H7 (cell line): Measurements from ENCODE around the gene CBR4. TPM values are rescaled to one million over a fixed set of nuclear protein-coding genes. Genes with fewer than 3 reads are reported as not detected.
"Not testable (repeated sequence)": the region's sequence is repeated elsewhere in the genome, so short reads cannot be mapped to it uniquely, and the experiment has no call there.

ENCODE experiments used
- DNase-seq: peaks from one replicate; pipeline ENCODE4 v3.0.0; 2012
- H3K27me3 ChIP-seq: 2 replicates; pipeline ENCODE4 v1.6.0; 2011; ENCODE audit warnings: mild to moderate bottlenecking, low read length; ENCODE audit not compliant: control insufficient read depth, insufficient read depth
- H3K36me3 ChIP-seq: replicated peaks from 2 replicates; pipeline ENCODE4 v1.5.1; 2011; ENCODE audit warnings: low read length; ENCODE audit not compliant: control insufficient read depth, insufficient read depth
- H3K4me3 ChIP-seq: 2 replicates; pipeline ENCODE4 v1.5.1; 2011; ENCODE audit warnings: low read depth, mild to moderate bottlenecking, control low read depth, low read length, moderate library complexity; ENCODE audit not compliant: insufficient read depth
- total RNA-seq: library from RNA; depleted of rRNA; stranded (reverse); fragments of >200 nt; shearing (Covaris generic); gene quantifications from 2 replicates; pipeline ENCODE4 v1.2.3, GENCODE V29; 2014

The CBR4 gene
- total RNA-seq, 1 experiment from 2014 or later = 16.8 TPM

- DNase-seq, H3K36me3 ChIP-seq, H3K27me3 ChIP-seq, H3K4me3 ChIP-seq: not testable (repeated sequence)
These were observed 17.0 kb downstream of the CBR4 start for GRCh38 chr4:168992952-168993482.

GRCh38 chr4:168981942-168982341 lies 28.1 kb downstream of the CBR4 start:
- no peak for DNase-seq
- Histone ChIP-seq H3K27me3 (no peaks in the 10 kb centered on the region), H3K4me3 (no peak overlapping the region), H3K36me3 (peaks cover 3% of the 10 kb centered on the region)

- DNase-seq = no peak
- Histone ChIP-seq H3K36me3 (peaks cover 6% of the 10 kb centered on the region), H3K4me3 (no peak overlapping the region), H3K27me3 (no peaks in the 10 kb centered on the region)
These were observed 28.6 kb downstream of the CBR4 start for GRCh38 chr4:168981460-168981859.

- Histone ChIP-seq H3K36me3 (peaks cover 17% of the 10 kb centered on the region), H3K4me3 (no peak overlapping the region), H3K27me3 (no peaks in the 10 kb centered on the region)
- peak; percentile 6 for DNase-seq
These were observed 30.7 kb downstream of the CBR4 start for GRCh38 chr4:168979338-168979737.

- Histone ChIP-seq H3K4me3 (no peak overlapping the region), H3K27me3 (no peaks in the 10 kb centered on the region), H3K36me3 (peaks cover 17% of the 10 kb centered on the region)
- no peak for DNase-seq
These were observed 31.9 kb downstream of the CBR4 start for GRCh38 chr4:168978001-168978700.

GRCh38 chr4:168972596-168972995 lies 37.5 kb downstream of the CBR4 start:
- peaks cover 15% of the 10 kb centered on the region for H3K36me3 ChIP-seq
- H3K27me3 ChIP-seq = no peaks in the 10 kb centered on the region
- DNase-seq = no peak
- no peak overlapping the region for H3K4me3 ChIP-seq

GRCh38 chr4:168960716-168961115 lies 49.3 kb downstream of the CBR4 start:
- no peak overlapping the region for H3K4me3 ChIP-seq
- H3K36me3 ChIP-seq = no peaks in the 10 kb centered on the region
- DNase-seq = no peak
- no peaks in the 10 kb centered on the region for H3K27me3 ChIP-seq

- no peak for DNase-seq
These were observed 54.4 kb downstream of the CBR4 start for GRCh38 chr4:168955674-168956073.

GRCh38 chr4:168952821-168953246 lies 57.2 kb downstream of the CBR4 start:
- H3K36me3 ChIP-seq, H3K4me3 ChIP-seq: not testable (repeated sequence)

More at GRCh38 chr4:168955674-168956073, 54.4 kb downstream of the CBR4 start:
- Histone ChIP-seq H3K36me3 (no peaks in the 10 kb centered on the region), H3K27me3 (no peaks in the 10 kb centered on the region), H3K4me3 (no peak overlapping the region)

GRCh38 chr4:168945291-168945690 lies 64.8 kb downstream of the CBR4 start:
- Histone ChIP-seq H3K27me3 (no peaks in the 10 kb centered on the region), H3K36me3 (no peaks in the 10 kb centered on the region), H3K4me3 (no peak overlapping the region)
- no peak for DNase-seq

More at GRCh38 chr4:168952821-168953246, 57.2 kb downstream of the CBR4 start:
- H3K27me3 ChIP-seq, DNase-seq: not testable (repeated sequence)

GRCh38 chr4:168942985-168943384 lies 67.1 kb downstream of the CBR4 start:
- H3K36me3 ChIP-seq = no peaks in the 10 kb centered on the region
- no peaks in the 10 kb centered on the region for H3K27me3 ChIP-seq
- H3K4me3 ChIP-seq = no peak overlapping the region
- DNase-seq = peak; percentile 35
